ENCODE measurements around the gene PHACTR1.

DNA sequence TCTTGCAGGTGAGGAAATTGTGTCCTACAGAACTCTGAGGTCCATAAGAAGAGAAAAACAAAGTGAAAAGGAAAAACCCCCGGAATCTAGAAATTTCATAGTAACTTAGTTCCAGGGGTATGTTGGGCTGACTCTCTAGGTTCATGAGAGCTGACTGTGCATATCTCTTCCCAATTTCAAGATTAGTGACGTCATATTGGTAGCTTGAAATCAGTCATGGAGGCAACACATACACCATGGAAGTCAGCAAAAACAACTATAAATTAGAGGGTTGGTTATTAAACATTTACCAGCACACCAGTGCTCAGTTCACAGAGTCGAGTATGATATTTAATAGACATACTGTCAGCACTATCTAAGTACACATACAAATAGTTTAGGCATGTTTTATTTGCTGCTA lies 49.8 kb downstream of the PHACTR1 start:
- TF ChIP-seq EZH2 (IDR thresholded peaks at IDR 0.05; ENCODE audit: insufficient read depth, poor library complexity, severe bottlenecking) (no peak), EZH2phosphoT487 (IDR thresholded peaks at IDR 0.05; ENCODE audit: insufficient read depth, low read depth) (no peak)

Measured in GM23248 (cell line).